ENCODE data around the gene RSF1. TPM values are rescaled to one million over a fixed set of nuclear protein-coding genes. Genes with fewer than 3 reads are reported as not detected.

The RSF1 gene
- total RNA-seq, 1 donor: 36.9 TPM

- DNase-seq (ENCODE audit: insufficient read length, low spot score, missing footprints): peak; percentile 65
- Histone ChIP-seq H3K4me3 (ENCODE audit: insufficient read depth, low read length) (peak overlapping the region; percentile 86), H3K36me3 (ENCODE audit: insufficient read depth, low read length) (no peaks in the 10 kb centered on the region), H3K27ac (ENCODE audit: low read depth, low read length) (peak overlapping the region; percentile 73), H2AFZ (ENCODE audit: low read length) (peak overlapping the region; percentile 96), H4K20me1 (ENCODE audit: insufficient read depth, low read length) (peaks cover 29% of the 10 kb centered on the region), H3K27me3 (ENCODE audit: insufficient read depth, low read length) (no peaks in the 10 kb centered on the region), H3K4me2 (ENCODE audit: insufficient read depth, low read length) (peak overlapping the region; percentile 97), H3K9me3 (ENCODE audit: low read depth, low read length) (no peaks in the 10 kb centered on the region), H3K4me1 (ENCODE audit: insufficient read depth, low read length) (peaks cover 34% of the 10 kb centered on the region), H3K79me2 (ENCODE audit: insufficient read depth, low read length) (peaks cover 43% of the 10 kb centered on the region)
- TF ChIP-seq CTCF (IDR thresholded peaks at IDR 0.05; ENCODE audit: extremely low read depth, low read depth, low read length): no peak
Measured at GRCh38 chr11:77821349-77821851, 878 bp upstream of the RSF1 start.

GRCh38 chr11:77819921-77820564, 479 bp downstream of the RSF1 start:
- H3K79me2 ChIP-seq (ENCODE audit: insufficient read depth, low read length): peaks cover 57% of the 10 kb centered on the region
- peaks cover 34% of the 10 kb centered on the region for H3K4me1 ChIP-seq (ENCODE audit: insufficient read depth, low read length)
- DNase-seq (ENCODE audit: insufficient read length, low spot score, missing footprints): peak; percentile 48

GRCh38 chr11:77819411-77819920, 1.1 kb downstream of the RSF1 start:
- Histone ChIP-seq H3K27ac (ENCODE audit: low read depth, low read length) (peak overlapping the region; percentile 65), H3K36me3 (ENCODE audit: insufficient read depth, low read length) (no peaks in the 10 kb centered on the region), H3K4me2 (ENCODE audit: insufficient read depth, low read length) (peak overlapping the region; percentile 88), H3K9me3 (ENCODE audit: low read depth, low read length) (no peaks in the 10 kb centered on the region), H3K79me2 (ENCODE audit: insufficient read depth, low read length) (peaks cover 63% of the 10 kb centered on the region), H3K4me1 (ENCODE audit: insufficient read depth, low read length) (peaks cover 34% of the 10 kb centered on the region), H3K27me3 (ENCODE audit: insufficient read depth, low read length) (no peaks in the 10 kb centered on the region), H3K4me3 (ENCODE audit: insufficient read depth, low read length) (peak overlapping the region; percentile 86), H4K20me1 (ENCODE audit: insufficient read depth, low read length) (peaks cover 42% of the 10 kb centered on the region), H2AFZ (ENCODE audit: low read length) (peak overlapping the region; percentile 84)
- DNase-seq (ENCODE audit: insufficient read length, low spot score, missing footprints): peak; percentile 94
- no peak for TF ChIP-seq CTCF (IDR thresholded peaks at IDR 0.05; ENCODE audit: extremely low read depth, low read depth, low read length)

More at GRCh38 chr11:77819921-77820564, 479 bp downstream of the RSF1 start:
- H3K4me2 ChIP-seq (ENCODE audit: insufficient read depth, low read length): peak overlapping the region; percentile 88
- H3K27me3 ChIP-seq (ENCODE audit: insufficient read depth, low read length): no peaks in the 10 kb centered on the region
- TF ChIP-seq CTCF (IDR thresholded peaks at IDR 0.05; ENCODE audit: extremely low read depth, low read depth, low read length): no peak
- H3K9me3 ChIP-seq (ENCODE audit: low read depth, low read length): no peaks in the 10 kb centered on the region
- H2AFZ ChIP-seq (ENCODE audit: low read length): peak overlapping the region; percentile 84
- peak overlapping the region; percentile 86 for H3K4me3 ChIP-seq (ENCODE audit: insufficient read depth, low read length)
- H3K27ac ChIP-seq (ENCODE audit: low read depth, low read length): peak overlapping the region; percentile 65
- H3K36me3 ChIP-seq (ENCODE audit: insufficient read depth, low read length): no peaks in the 10 kb centered on the region
- H4K20me1 ChIP-seq (ENCODE audit: insufficient read depth, low read length): peaks cover 36% of the 10 kb centered on the region

GRCh38 chr11:77815459-77815858, 5.1 kb downstream of the RSF1 start:
- no peak for DNase-seq (ENCODE audit: insufficient read length, low spot score, missing footprints)
- Histone ChIP-seq H3K36me3 (ENCODE audit: insufficient read depth, low read length) (no peaks in the 10 kb centered on the region), H3K4me1 (ENCODE audit: insufficient read depth, low read length) (peaks cover 11% of the 10 kb centered on the region), H3K4me2 (ENCODE audit: insufficient read depth, low read length) (no peak overlapping the region), H3K79me2 (ENCODE audit: insufficient read depth, low read length) (peaks cover 98% of the 10 kb centered on the region), H3K9me3 (ENCODE audit: low read depth, low read length) (no peaks in the 10 kb centered on the region), H3K27ac (ENCODE audit: low read depth, low read length) (no peak overlapping the region), H3K4me3 (ENCODE audit: insufficient read depth, low read length) (no peak overlapping the region), H4K20me1 (ENCODE audit: insufficient read depth, low read length) (peaks cover 68% of the 10 kb centered on the region), H3K27me3 (ENCODE audit: insufficient read depth, low read length) (no peaks in the 10 kb centered on the region), H2AFZ (ENCODE audit: low read length) (no peak overlapping the region)
- TF ChIP-seq CTCF (IDR thresholded peaks at IDR 0.05; ENCODE audit: extremely low read depth, low read depth, low read length): no peak

Measured in osteoblast (primary cell).